IPS-NIHi7 (cell line): ENCODE data around the gene FKBP9.
"Not testable (repeated sequence)": the region's sequence is repeated elsewhere in the genome, so short reads cannot be mapped to it uniquely, and the experiment has no call there.

Experiments
- DNase-seq: peaks from one replicate; pipeline ENCODE4 v3.0.0; 2012; ENCODE audit warnings: mixed read lengths; ENCODE audit errors: extremely low spot score

The FKBP9 gene

GRCh38 chr7:33005193-33005592 lies 48.0 kb downstream of the FKBP9 start:
- DNase-seq: not testable (repeated sequence)

- DNase-seq: not testable (repeated sequence)
Measured at GRCh38 chr7:33005690-33006089, 48.5 kb downstream of the FKBP9 start.

GRCh38 chr7:33009734-33010133 lies 52.5 kb downstream of the FKBP9 start:
- DNase-seq: no peak

GRCh38 chr7:33012364-33012763 lies 55.1 kb downstream of the FKBP9 start:
- DNase-seq: no peak

GRCh38 chr7:33024189-33024757 lies 67.0 kb downstream of the FKBP9 start:
- DNase-seq: no peak

- DNase-seq: no peak
Measured at GRCh38 chr7:33035776-33036175, 78.5 kb downstream of the FKBP9 start.

GRCh38 chr7:33038639-33039038 lies 81.4 kb downstream of the FKBP9 start:
- DNase-seq: no peak

- DNase-seq: no peak
Measured at GRCh38 chr7:33039257-33039902, 82.1 kb downstream of the FKBP9 start.

- no peak for DNase-seq
Measured at GRCh38 chr7:33039903-33040292, 82.7 kb downstream of the FKBP9 start.

- DNase-seq: no peak
Measured at GRCh38 chr7:33040803-33041516, 83.7 kb downstream of the FKBP9 start.

GRCh38 chr7:33041631-33042428 lies 84.6 kb downstream of the FKBP9 start:
- DNase-seq: no peak

- no peak for DNase-seq
Measured at GRCh38 chr7:33043501-33044400, 86.5 kb downstream of the FKBP9 start.

- DNase-seq: no peak
Measured at GRCh38 chr7:33044401-33044718, 87.1 kb downstream of the FKBP9 start.

GRCh38 chr7:33044986-33045385 lies 87.7 kb downstream of the FKBP9 start:
- no peak for DNase-seq

- DNase-seq: no peak
Measured at GRCh38 chr7:33048257-33048656, 91.0 kb downstream of the FKBP9 start.

- DNase-seq: no peak
Measured at GRCh38 chr7:33048704-33049103, 91.5 kb downstream of the FKBP9 start.

GRCh38 chr7:33050535-33051318 lies 93.5 kb downstream of the FKBP9 start:
- DNase-seq: peak; percentile 12

- DNase-seq: no peak
Measured at GRCh38 chr7:33053721-33054120, 96.5 kb downstream of the FKBP9 start.

- no peak for DNase-seq
Measured at GRCh38 chr7:33054261-33054964, 97.2 kb downstream of the FKBP9 start.

GRCh38 chr7:33055158-33055557 lies 97.9 kb downstream of the FKBP9 start:
- no peak for DNase-seq
